ENCODE measurements around the gene WDFY1.
A peak's percentile ranks its signal among the peaks of the same experiment; 100 is the strongest.
"Not testable (repeated sequence)": the region's sequence is repeated elsewhere in the genome, so short reads cannot be mapped to it uniquely, and the experiment has no call there.

The WDFY1 gene

DNA sequence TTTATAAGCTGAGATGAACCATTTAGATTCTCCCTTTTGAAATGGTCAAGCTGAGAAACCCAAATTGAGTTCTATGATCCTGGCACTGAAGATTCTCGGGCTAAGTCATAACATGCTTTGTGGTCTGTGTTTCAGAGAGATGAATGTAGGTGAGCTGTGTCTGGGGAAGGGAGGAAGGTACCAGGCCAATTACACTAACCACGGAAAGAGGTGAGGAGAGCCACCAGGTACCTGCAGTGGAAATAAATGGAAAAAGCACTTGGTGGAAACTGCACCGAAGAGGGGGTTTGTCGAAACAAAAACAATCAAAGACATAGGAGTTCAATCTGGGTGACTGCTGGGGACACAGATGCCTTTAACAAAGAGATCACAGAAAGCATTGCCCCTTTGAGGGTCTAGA, 11.2 kb upstream of the WDFY1 start:
- DNase-seq: no peak

DNA sequence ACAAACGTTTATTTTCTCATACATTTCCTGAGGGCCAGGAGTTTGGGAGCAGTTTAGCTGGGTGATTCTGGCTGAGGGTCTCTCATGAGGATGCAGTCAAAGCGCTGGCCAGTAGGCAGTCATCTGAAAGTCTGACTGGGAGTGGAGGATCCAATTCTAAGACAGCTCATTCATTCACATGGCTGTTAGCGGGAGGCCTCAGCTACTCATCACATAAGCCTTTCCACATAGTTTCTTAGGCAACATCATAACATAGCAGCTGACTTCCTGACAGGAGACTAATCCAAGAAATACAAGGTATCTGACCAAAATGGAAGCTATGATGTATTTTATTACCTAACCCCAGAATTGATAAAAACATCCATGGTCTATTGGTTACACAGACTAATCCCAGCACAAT, 9.3 kb upstream of the WDFY1 start:
- DNase-seq: no peak

GRCh38 chr2:223952280-223952968, 7.3 kb upstream of the WDFY1 start:
- DNase-seq: no peak

DNA sequence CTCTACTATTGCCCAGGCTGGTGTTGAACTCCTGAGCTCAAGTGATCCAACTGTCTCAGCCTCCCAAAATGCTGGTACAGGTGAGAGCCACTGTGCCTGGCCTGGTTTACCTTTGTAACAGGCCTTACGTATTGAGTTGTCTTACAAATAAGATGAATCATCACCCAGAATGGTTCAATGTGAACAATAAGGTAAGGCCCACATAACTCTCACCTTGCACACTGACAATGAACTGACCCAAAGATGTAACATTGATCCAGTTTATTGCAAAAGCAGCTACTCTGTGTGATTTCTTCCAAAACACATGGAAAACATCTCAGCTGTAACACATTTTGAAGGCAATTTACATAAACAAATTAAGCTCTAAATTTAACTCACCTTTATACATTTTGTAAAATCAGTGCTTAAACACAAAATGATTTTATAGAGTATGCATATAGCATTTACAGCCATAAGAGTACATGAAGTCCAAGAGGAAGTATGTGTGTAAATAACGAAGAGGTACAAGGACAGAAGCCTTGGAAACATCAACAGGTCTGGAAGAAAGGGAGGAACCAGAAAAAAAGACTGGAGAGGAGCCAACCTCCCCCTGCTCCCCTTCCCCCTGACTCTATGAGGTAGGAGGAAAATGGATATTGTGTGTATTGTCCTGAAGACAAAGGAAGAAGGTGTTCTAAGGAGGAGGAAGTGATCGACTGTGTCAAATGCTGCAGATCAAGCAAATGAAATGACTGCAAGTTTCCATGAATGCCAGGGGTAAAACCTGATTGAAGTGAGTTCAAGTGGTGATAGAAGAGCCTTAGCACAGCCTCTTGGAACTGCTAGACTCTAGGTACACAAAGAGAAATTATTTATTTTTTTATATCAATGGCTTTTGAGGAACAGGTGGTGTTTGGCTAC, 5.6 kb upstream of the WDFY1 start:
- DNase-seq: no peak

GRCh38 chr2:223949241-223949840, 4.2 kb upstream of the WDFY1 start:
- DNase-seq: no peak

- DNase-seq: no peak
These were observed 2.6 kb upstream of the WDFY1 start for GRCh38 chr2:223947711-223948205.

DNA sequence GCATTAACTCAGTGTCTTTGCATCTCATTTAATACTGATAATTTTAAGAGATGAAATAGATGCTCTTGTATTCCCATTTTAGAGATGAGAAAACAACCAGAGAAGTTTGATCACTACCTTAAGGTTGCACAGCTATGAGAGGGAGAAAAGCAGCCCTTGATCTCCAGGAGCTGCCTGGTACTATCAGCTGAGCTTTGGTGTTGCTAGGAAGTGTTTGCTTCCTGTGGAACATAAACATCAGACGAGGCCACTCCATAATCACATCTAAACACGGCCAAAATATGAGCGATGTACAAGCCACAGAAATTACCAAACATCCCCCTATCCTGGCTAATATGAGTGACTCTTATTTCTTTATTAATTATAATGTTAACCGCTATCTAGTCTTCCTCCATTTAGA, 620 bp upstream of the WDFY1 start:
- DNase-seq: no peak

DNA sequence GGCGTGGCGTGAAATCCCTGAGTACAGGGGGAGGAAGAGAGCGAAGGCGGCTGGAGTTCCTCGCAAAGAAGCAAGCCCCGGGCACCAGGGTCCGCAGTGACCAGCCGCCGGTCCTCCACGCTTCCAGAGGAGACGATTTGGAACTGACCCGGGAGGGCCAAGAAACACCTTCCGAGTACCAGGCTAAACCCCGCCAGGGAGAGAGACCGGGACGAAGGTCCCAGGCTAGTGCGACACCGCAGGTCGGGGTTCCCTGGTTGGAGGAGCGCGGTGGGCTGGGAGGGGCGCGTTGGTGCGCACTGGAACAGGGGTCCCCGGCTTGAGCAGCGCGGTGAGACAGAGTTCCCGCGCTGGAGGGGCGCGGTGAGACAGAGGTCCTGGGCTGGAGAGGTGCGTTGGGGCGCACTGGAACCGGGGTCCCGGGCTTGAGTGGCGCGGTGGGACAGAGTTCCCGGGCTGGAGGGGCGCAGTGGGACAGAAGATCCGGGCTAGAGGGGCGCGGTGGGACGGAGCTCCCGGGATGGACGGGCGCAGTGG, 901 bp downstream of the WDFY1 start:
- DNase-seq: peak; percentile 32

DNA sequence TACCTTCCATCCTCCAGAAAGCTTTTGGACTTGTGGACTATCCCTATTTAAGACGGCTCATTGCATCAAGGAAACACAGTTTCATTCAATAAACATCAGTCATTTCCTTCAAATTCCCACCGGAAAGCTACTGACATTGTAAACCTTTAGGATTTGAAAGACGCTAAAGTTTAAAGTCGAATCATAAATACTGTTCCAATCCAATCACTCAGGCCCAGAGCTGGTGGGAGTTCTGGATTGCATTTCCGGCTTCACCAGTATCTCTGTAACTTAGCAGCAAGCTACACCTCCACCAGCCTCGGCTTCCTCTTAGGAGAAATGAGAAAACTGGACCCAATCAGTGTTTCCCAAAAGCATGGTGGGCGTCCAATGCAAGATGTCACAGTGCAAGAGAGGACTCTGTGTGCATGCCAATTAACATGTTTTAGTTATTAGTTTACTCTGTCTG, 1.6 kb downstream of the WDFY1 start:
- no peak for DNase-seq

DNA sequence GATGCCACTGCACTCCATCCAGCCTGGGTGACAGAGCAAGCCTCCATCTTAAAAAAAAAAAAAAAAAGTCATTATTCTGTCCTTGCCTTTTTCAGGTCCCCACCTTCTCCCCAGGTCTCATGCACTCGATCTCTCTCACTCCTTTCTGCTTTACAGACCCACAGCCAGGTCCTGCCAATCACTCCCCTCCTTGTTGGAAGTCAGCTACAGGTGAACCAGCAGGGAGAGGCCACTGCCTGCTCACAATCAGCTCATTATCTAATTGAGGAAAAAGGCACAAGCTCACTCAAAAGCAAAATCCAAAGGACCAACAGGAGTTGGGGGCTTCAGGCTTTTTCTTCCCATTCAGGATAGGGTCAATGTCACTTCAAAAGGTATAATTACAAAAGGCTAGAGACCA, 2.0 kb downstream of the WDFY1 start:
- DNase-seq: no peak

DNA sequence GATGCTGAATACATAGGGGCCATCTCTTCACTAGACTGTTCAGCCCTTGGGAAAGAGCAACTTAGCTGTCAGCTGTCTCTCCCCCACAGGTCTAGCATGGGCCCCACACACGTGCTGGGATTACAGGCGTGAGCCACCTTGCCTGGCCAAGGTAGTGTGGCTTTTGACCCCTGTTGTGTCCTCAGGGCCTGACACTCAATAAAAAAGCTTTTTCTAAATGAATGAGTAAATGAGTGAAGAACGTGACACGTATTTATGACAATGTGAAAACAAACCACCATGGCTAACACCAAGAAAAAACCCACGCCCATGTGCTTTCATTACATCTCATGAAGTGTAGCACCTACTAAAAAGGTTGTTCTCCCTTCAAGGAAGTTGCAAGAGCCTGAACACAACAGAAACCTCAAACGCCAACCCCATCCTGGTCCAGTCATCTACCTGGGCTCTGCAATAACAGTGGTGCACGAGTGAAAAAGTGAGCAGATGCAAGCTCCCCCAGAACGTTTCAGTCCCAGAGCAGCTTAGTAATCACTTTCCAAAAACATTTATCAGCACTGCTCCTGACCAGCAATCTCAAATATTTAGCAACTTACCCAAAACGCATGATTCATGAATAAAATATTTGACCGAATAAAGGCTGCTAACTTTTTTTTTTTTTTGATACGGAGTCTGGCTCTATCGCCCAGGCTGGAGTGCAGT, 3.4 kb downstream of the WDFY1 start:
- DNase-seq: peak; percentile 63

DNA sequence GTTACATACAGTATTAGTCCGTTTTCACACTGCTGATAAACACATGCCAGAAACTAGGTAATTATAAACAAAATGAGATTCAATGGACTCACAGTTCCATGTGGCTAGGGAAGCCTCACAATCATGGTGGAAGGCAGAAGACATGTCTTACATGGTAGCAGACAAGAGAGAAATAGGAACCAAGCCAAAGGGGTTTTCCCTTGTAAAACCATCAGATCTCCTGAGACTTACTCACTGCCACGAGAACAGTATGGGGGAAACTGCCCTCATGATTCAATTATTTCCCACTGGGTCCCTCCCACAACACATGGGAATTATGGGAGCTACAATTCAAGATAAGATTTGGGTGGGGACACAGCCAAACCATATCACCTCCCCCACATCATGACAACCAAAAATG, 5.7 kb downstream of the WDFY1 start:
- DNase-seq: not testable (repeated sequence)

DNA sequence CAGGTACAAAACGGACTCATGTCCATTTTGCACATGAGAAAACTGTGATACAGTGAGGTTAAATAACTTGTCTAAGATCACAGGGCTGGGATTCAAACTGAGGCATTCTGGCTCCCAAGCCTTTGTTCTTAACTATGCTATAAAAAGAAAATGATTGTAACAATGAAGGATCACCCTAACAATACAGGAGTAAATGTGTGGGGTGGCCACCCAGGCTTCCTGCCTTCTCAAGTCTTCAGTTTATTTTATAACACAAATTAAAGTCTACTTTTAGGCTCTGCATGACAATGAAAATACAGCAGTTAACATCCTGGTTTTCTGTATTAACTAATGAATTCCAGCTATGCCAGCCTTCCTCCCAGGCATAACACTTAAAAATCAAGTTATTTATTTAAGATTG, 7.6 kb downstream of the WDFY1 start:
- no peak for DNase-seq

DNA sequence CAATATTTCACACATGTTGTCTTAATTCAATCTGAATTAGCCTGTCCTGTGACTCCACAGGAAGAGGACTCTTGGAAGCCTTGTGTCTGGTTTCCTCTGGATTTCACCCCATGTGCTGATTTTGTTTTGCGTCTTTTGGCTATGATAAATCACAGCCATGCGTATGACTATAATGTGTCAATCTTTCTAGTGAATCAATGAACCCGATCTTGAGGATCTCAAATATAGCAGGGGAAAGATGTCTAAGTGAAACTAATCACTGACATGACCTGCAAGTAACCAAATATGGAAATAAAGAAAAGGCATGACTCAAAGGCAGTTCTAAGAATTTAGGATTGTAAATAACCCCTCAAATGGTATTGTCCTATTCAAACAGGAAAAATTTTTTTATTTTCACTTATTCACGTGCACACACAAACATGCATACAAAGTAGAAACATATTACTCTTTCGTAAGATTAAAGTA, 8.2 kb downstream of the WDFY1 start:
- no peak for DNase-seq

- DNase-seq: no peak
These were observed 9.5 kb downstream of the WDFY1 start for GRCh38 chr2:223935459-223936125.

DNA sequence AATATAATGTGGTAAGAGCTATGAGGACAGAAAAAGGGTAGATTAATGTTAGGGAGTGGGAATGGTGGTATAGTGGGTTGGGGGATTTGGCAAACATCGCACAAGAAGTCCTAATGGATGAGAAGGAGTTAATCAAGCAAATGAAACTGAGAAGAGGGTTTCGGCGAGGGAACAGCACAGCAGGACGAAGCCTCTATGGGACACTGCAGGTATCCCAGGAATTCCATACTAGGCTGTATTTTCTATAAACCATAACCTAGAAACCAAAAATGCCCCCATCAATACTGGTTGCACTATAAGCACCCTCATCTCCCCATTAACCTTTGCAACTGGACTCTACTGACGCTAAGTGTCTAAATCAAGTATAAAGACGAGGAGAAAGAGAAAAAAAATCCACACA, 10.3 kb downstream of the WDFY1 start:
- no peak for DNase-seq

GRCh38 chr2:223932816-223933800, 12.0 kb downstream of the WDFY1 start:
- DNase-seq: no peak

GRCh38 chr2:223930103-223930976, 14.8 kb downstream of the WDFY1 start:
- no peak for DNase-seq

DNA sequence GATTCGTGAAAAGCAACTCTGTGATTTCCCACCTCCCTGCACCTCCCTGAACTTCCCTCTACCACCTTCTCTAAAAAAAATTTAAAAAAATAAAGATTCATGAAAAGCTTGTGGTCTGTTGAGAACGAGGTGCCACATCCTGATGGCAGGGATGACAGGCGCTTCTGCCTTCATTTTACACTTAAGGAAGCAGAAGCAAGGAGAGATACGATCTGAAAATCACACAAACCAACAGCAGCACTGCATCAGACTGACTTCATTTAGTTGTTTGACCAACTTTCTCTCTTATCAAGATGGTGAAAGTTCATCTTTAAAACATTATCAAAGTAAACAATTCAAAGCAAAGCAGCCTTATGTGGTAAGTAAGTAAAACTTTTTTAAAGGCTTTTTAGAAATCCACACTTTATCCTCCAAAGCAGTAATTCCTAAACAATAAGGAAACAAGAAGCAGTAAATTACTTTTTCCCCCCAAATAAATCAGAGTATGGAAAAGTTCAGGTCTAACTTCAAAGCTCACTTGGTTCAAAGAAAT, 15.5 kb downstream of the WDFY1 start:
- DNase-seq: no peak

Data from stimulated activated CD4-positive, alpha-beta T cell treated with anti-CD3 and anti-CD28 coated beads, Interleukin-4, amount 100 ng/mL, for 1 hour (primary cell).